Inflammatory macrophage (primary cell): ENCODE measurements around the gene PCP4.

Experiments used
- DNase-seq, 2 donors: peaks; one replicate each; pipeline ENCODE4 v3.0.0-alpha.2; 2020 to 2022

The PCP4 gene

DNA sequence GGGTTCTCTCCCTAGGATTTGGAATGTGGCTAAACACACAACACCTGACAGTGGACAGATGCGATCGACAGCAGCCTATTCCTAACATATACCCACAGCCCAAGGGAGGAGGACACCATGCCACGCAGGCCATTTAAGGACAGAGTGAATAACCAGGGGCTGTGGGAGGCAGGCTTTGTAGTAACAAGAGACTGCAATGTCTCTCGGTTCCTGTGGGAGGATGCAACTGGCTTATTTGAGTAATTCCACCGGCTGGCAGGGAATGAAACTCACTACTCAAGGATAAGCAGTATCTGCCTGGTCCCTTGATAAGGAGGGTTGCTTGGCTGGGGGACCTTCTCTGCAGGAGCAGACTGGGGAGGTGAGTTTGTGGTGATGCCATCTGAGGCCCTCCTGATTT, 109.6 kb downstream of the PCP4 start:
- no peak for DNase-seq
